ENCODE results near the gene WDFY3. TPM values are rescaled to one million over a fixed set of nuclear protein-coding genes. Genes with fewer than 3 reads are reported as not detected.
"Not testable (repeated sequence)": the region's sequence is repeated elsewhere in the genome, so short reads cannot be mapped to it uniquely, and the experiment has no call there.

The WDFY3 gene
- polyA plus RNA-seq, 3 donors, result 6.6 to 13.7 (median 8.8) TPM

DNA sequence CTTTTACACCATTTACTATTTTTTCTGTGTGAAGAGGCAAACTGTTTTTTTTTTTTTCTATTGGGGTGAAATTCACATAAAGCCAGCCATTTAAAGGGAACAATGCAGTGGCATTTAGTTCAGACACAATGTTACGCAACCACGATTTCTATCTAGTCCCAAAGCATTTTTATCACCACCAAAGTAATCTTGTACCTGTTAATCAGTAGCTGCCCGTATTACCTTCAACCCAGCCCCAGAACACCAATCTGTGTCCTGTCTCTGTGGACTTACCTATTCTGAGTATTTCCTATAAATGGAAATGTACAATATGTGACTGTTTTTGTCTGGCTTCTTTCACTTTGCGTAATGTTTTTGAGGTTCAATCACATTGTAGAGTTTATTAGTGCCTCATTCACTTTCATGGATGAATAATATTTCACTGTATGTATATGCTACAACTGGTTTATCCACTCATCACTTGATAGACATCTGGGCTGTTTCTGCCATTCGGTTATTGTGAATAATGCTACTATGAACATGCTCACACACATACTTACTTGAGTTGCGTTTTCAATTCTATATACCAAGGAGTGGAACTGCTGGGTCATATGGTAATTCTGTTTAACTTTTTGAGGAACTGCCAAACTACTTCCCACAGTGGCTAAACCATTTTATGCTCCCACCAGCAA is 267.4 kb downstream of the WDFY3 start:
- WGBS, 3 donors, result 78 to 96% (median 93%) methylated on average over 6 of the region's 6 CpGs
- no peak overlapping the region for H3K27ac ChIP-seq (ENCODE audit: low read depth, low read length)

DNA sequence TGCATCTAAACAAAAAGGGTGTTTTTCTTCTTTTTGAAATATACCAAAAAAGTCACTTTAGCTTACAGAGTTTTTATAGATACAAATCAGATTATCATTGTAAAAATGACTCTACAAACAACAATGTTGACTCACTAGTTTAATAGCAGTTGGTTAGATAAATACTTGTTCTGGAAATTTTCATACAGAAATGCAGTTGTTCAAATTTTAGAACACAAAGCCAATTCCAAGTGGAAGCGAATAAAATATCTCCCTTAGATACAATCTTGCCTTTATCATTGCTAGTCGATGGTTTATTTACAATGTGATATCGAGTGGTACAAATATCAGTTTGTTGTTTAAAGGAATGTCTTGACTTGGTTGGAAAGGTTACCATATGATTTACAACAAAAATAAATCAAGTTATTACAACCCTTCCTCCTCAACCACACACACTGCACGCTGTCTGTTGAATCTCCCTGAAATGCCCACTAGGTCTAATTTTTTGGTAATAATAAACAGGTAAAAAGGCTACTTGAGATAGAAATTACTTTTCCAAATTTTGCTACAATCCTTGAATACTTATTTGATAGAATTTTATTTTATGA is 268.8 kb downstream of the WDFY3 start:
- no peak overlapping the region for H3K27ac ChIP-seq (ENCODE audit: low read depth, low read length)
- WGBS, 3 donors, result 51 to 85% (median 80%) methylated on average over 4 of the region's 4 CpGs

DNA sequence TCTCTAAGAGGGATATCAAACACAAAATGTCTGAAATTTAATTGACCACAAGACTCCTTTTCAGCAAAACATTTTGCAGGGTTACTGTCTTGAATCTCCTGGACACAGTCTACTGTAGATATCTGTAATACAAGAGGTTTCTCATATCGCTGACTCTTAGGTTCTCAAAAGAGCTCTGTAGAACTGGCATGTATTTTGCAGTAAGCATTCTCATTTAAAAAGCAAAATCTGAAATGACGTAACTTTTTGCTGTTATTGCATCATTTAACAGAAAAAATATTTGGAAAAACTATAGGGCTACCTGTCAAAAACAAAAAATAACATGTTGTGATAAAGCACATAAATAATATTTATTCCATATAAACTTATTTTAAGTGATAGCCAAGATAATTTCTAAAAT is 269.3 kb downstream of the WDFY3 start:
- H3K27ac ChIP-seq (ENCODE audit: low read depth, low read length), result no peak overlapping the region
- WGBS, 3 donors, result 75 to 94% (median 76%) methylated on average over 2 of the region's 2 CpGs

DNA sequence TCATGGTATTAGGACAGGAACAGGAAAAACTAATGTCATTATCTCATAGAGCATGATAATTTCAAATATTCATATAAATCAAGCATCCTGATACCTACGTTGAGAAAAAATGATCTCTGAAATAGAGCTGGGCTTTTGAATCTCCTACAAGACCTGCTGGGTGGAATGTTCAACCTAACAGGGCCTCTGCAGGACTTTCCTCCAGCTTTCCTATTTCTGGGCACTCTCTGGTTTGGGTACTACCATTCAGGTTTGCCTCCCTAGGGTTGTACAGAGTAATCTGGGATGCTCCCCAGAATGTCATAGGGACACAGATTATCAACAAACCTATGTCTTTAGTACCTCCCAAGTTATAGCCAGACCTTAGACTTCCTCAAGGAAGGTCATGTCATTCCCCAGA is 274.7 kb downstream of the WDFY3 start:
- no peak overlapping the region for H3K27ac ChIP-seq (ENCODE audit: low read depth, low read length)
- 86 to 93% (median 89%) methylated on average over 1 of the region's 1 CpG for WGBS, 3 donors

DNA sequence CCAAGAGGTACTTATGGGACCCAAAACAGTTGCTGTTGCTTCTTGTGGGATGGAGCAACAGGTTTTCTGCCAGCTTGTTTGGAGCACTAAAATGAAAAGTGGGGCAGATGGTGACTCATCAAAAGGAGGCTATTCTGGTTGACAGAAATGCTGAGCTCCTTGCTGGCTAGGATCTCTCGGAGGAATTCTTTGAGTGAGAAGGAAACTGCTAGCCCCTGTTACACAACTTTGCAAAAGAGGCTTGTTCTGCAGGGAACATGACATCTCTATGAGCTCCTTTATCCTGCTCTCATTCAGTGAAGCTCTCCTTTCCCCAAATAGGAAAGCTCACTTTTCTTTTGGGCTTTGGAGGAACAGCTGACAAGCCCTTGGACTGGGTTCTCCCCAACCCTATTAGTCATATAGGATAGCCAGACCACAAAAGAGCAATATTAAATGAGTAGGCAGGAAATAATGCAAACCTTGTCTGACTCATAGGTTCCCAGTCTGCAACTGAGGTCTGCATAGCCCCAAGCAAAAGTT is 275.3 kb downstream of the WDFY3 start:
- 38 to 90% (median 45%) methylated on average over 1 of the region's 1 CpG for WGBS, 3 donors
- no peak overlapping the region for H3K27ac ChIP-seq (ENCODE audit: low read depth, low read length)

DNA sequence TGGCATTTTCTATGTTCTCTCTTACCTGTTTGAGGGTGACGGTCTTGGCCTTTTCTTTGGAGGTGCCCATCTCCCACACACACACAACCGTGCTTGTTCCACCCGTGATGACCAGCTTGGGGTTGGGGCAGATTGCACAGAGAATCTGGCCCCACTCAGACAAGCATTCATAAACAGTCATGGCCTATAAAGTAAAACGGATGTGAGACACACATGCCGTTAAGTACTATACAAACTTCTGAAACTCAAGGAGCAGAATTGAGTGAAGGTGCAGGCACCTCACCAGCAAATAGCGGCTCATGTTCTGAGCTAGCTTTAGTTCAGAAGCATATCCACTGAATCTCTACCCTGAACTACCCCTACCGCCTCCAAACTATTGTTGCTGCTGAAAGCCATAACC is 276.0 kb downstream of the WDFY3 start:
- H3K27ac ChIP-seq (ENCODE audit: low read depth, low read length), result no peak overlapping the region
- WGBS, 3 donors, result 92 to 96% (median 95%) methylated on average over 7 of the region's 7 CpGs

DNA sequence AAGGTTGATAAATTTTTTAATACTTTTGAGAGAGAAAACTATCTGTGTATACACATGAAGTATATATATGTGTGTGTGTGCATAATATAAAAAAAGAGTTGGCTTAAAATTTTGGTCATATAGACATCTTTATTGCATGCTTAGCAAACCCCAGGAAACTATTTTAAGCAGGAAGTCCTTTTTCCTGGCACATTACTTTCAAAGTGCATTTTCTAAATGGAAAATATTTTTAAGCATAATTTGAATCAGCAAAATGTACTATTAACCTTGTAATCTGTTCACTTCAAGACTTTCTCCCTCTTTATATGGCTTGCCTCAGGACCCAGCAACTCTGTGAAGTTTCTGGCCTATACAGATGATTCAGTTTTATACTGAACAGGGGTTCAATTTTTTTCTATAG is 277.3 kb downstream of the WDFY3 start:
- no peak overlapping the region for H3K27ac ChIP-seq (ENCODE audit: low read depth, low read length)

DNA sequence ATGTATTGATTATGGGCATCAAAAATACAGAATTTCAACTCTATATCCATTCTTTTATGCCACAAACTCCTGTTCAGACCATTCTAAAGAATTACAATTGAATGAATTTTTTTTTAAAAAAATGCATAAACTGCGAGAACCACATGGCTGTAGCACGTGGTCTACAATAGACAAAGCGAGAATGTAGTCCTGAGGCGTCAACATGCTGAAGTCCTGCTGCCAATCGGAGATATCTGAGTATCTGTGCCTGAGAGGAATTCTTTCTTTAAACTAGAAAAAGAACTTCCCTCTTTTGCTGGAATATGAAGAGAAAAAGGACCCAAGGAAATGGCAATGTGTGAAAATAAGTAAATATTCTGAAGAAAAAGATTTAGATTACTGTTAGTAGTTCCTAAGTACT is 277.9 kb downstream of the WDFY3 start:
- 96 to 98% (median 96%) methylated on average over 5 of the region's 5 CpGs for WGBS, 3 donors
- no peak overlapping the region for H3K27ac ChIP-seq (ENCODE audit: low read depth, low read length)

DNA sequence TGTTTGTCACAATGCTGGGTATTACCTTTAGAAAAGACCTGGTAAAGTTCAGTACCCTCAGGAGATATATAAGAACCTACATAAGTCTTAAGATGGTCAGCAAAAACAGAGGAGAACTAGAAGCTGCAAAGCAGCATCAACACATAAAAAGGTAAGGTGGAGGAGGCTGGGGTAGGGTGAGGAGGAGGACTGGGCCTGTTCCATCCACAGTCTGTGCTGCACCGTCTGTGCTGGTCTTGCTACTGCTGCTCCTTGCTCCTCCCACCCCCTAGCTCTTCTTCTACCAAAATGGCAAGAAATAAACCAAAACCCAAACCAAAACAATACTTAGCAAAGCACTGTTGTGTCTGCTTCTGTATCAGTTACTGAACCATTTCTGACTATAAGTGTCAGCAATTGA is 281.4 kb downstream of the WDFY3 start:
- 68 to 100% (median 93%) methylated on average over 1 of the region's 1 CpG for WGBS, 3 donors
- no peak overlapping the region for H3K27ac ChIP-seq (ENCODE audit: low read depth, low read length)

DNA sequence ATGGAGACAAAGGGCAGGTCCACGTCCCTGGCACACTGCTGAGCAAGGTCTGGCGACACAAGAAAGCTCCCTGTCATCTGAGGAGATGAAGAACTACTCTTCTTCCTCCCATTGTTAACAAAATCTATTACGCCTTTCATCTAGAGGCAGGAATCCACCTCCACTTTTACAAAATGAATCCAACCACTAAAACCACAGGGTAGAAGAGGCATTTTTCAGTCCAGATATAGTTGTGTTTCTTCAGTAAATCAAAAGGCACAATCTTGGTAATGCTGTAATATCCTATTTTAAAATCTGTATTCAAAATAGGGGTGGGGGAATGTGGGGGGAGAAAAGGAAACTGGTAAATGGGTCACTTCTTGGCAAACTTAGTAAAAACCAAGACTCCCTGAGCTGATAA is 282.1 kb downstream of the WDFY3 start:
- H3K27ac ChIP-seq (ENCODE audit: low read depth, low read length), result no peak overlapping the region
- WGBS, 3 donors, result 87 to 94% (median 90%) methylated on average over 3 of the region's 3 CpGs

DNA sequence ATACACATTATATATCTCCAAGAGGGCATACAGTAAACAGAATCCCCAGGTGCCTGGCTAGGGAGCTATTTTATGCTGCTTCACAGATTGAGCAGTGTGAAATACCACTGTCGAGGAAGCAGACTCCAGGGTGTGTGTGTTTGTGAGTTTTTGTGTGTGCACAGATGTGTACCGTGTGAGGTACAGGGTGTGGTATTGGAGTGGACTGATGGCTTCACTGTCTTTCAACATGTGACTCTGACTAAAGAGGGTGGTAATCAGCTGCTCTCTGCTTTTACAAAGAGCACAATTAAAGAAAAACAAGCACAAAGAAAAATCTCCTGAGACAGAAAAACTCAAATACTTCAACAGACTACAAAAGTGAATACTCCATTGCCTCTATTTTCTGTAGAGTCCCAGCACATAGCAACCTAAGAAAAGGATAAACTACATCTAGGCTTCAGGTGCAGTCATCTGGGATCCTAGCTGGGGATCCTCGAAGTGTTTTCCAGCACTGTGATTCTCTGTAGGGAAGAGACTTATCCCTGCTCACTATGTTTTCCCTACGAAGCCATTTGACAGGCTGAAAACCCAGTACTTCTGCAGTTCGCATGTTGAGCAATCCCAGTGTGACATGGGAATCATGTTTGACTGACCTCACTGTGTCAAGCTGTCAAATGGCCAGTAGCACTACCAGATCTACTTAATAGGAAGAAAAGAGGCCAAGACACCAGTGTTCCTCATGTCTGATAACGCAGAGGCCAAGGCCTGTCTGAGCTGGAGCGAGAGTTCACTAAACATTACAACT is 283.2 kb downstream of the WDFY3 start:
- H3K27ac ChIP-seq (ENCODE audit: low read depth, low read length), result no peak overlapping the region
- 74 to 85% (median 78%) methylated on average over 7 of the region's 7 CpGs for WGBS, 3 donors

DNA sequence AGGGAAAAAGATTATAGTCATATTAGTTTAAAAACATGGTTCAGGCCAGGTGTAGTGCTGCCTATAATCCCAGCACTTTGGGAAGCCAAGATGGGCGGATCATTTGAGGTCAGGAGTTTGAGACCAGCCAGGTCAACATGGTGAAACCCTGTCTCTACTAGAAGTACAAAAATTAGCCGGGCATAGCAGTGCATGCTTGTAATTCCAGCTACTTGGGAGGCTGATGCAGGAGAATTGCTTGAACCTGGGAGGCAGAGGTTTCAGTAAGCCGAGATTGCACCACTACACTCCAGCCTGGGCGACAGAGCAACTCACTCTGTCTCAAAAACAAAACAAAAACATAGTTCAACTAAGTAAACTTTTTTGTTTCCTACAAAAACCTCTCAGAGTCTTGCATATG is 283.8 kb downstream of the WDFY3 start:
- WGBS, 3 donors, result 88 to 92% (median 92%) methylated on average over 4 of the region's 4 CpGs
- H3K27ac ChIP-seq (ENCODE audit: low read depth, low read length), result not testable (repeated sequence)

DNA sequence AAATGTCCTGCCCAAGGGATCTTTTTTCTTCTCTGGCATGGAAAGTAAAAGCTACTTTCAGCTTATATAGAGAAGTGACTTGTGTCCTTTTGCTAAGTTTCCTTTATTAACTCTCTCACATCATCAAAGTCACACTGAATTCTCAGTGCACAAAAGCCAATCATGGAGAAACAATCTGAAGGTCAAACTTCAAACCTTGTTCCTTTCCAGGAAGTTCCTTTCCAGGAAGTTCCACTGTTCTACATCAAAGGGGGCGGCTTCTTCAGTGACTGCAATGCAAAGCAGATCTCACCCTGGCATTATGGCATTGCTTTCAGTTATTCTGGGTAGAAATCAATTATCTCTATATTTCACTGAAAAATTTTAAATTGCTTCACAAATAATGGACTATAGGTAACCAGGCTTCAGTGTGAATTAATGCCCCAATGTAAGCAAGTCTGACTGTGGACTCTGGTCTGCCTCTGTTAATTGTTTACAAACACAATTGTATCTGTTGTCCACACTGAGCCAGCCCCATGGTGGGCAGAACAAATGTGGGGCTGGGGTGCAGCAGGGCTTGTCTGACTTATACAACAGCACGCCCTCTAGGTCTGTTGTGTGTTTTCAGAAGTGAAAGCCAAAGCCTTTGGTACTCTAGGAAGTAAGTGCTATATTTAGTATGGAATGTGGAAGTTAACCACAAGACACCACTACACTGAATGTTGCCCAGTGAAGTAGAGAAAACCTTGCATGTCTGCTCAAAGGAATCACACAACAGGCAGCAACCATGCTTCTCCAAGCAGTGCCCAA is 284.8 kb downstream of the WDFY3 start:
- 79 to 85% (median 82%) methylated on average over 2 of the region's 2 CpGs for WGBS, 3 donors
- no peak overlapping the region for H3K27ac ChIP-seq (ENCODE audit: low read depth, low read length)

DNA sequence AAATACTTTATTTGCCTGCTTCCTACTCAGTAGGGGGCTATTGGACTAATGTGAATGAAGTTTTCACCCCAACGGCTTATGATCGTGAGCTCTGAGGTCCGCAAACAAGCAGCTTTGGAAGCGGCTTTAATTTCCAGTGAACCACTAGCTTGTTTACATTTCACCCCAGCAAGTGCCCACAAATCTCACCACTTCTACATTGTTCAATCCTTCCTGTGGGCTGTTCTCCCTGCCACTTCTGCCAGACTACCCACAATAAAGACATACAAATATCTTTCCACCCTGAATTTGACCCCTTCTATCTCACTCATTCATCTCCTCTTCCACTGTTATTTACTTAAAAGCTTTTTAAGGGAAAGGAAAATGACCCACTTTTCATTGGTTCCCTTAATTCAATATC is 285.5 kb downstream of the WDFY3 start:
- H3K27ac ChIP-seq (ENCODE audit: low read depth, low read length), result no peak overlapping the region
- WGBS, 3 donors, result 87 to 95% (median 92%) methylated on average over 4 of the region's 4 CpGs

DNA sequence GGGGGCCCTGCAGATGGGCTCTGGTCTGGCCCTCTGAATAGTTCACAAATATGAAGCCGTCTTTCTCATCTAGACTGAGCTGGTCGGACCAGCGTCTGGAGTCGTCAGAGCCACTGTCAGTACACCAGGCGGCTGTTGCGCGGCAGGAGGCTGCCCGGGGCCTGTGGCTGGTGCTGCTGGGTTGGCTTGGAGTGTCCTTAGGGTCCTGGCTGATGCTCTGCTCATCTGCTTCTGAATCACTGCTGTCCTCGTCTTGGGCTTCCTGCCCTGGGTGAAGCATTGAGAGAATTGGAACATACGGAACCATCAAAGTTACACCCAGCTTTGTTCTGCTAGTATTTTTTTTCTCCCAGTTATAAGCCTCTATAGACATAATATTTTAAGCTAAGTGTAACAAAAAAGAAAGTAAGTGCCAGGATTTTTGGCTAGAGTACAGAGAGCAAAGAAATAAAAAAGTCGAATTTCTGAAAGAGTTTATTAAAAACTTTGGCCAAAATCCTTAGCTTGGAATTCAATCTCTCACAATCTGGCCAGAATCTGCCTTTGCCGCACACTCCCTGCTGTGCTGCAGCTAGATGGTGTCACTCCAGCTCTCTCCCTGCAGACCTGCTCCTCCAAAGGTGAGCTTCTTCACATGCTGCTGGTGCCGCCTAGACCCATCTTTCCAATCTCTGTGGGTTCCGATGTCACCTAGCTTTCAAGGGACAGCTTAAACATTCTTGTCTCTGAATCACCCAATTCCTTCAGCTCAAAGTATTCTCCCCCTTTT is 287.3 kb downstream of the WDFY3 start:
- no peak overlapping the region for H3K27ac ChIP-seq (ENCODE audit: low read depth, low read length)
- 69 to 90% (median 79%) methylated on average over 14 of the region's 14 CpGs for WGBS, 3 donors

DNA sequence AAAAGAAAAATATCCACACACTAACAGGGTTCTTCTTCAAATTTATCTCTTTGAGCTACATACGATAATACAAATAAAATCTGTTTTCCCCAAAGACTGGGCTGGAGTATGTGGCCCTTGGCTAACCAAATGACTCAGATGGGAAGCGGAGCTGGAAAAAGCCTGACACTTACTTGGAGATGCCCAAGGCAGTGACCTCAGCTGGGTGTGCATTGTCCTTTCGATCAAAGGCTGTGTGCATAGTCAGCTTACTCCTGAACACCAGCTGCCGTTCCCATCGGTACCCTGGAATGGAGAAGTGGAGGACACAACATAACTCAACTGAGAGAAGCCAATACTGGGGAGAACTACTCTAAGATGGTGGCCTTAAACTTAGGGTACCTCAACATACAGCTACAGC is 288.5 kb downstream of the WDFY3 start:
- 79 to 97% (median 89%) methylated on average over 5 of the region's 5 CpGs for WGBS, 3 donors
- H3K27ac ChIP-seq (ENCODE audit: low read depth, low read length), result no peak overlapping the region

DNA sequence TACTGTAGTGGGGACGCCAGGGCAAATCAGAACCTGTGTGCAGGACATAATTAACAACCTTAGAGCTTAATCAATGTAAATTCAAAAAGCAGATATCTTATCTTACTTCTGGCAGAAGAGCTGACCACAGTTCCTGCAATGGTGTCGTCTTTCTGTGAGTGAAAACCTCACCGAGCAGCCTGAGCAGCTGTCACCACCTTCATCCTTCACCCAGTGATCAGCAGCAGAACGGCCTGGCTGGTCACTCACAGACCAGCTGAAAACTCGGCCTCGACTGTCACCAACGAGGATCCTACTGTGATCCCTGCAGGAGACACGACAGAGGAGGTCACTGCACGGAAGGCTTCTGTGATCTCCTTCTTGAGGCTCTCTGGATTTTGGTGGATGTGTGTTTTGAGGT is 289.4 kb downstream of the WDFY3 start:
- 82 to 87% (median 87%) methylated on average over 9 of the region's 9 CpGs for WGBS, 3 donors
- H3K27ac ChIP-seq (ENCODE audit: low read depth, low read length), result no peak overlapping the region
